Suprapubic skin (tissue), 4 donors: ENCODE results near the gene PALMD.

Source experiments
- EP300 ChIP-seq: sonication (generic); formaldehyde crosslinking; IDR thresholded peaks from one replicate; pipeline ENCODE4 v1.6.1; 2017; ENCODE audit warnings: antibody characterized with exemption
- POLR2A ChIP-seq, 2 donors: fragments of 450-650 bp; IDR thresholded peaks; one replicate each; pipeline ENCODE4 v1.6.1; 2017; ENCODE audit warnings: antibody characterized with exemption in 2 of 2, mild to moderate bottlenecking in 2 of 2, moderate library complexity in 2 of 2
- POLR2AphosphoS5 ChIP-seq, 3 donors: sonication (generic); formaldehyde crosslinking; IDR thresholded peaks; one replicate each; pipeline ENCODE4 v1.6.1; 2017; ENCODE audit warnings: antibody characterized with exemption in 3 of 3
- TF ChIP-seq, protein P1 (sequence below), 2 donors: fragments of 200-600 bp in 1 of 2; fragments of 450-650 bp in 1 of 2; sonication (generic) in 1 of 2; IDR thresholded peaks; one replicate each; pipeline ENCODE4 v1.5.1; 2016 to 2019; ENCODE audit warnings: antibody characterized with exemption in 2 of 2, mild to moderate bottlenecking in 1 of 2, moderate library complexity in 1 of 2

DNA sequence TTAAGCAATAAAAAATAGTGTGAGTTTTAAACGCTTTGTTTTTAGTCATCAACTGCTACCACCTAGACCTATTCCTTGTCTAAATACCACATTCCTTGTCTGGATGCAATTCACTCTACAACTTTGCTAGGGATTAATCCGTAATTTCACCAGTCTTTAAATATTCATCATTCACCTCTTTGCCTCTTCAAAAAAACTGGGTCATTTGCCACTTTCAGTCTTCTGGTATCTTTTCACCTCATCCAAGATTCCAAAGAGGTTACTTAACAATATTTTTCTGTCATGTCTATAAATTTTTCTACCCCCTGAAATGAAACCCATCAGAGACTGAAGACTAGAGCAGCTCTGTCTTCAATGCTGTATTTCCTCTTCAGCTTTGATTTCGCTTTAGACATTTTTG is 9.5 kb downstream of the PALMD start:
- TF ChIP-seq POLR2A (IDR thresholded peaks at IDR 0.05): no peak
- TF ChIP-seq, protein P1, sequence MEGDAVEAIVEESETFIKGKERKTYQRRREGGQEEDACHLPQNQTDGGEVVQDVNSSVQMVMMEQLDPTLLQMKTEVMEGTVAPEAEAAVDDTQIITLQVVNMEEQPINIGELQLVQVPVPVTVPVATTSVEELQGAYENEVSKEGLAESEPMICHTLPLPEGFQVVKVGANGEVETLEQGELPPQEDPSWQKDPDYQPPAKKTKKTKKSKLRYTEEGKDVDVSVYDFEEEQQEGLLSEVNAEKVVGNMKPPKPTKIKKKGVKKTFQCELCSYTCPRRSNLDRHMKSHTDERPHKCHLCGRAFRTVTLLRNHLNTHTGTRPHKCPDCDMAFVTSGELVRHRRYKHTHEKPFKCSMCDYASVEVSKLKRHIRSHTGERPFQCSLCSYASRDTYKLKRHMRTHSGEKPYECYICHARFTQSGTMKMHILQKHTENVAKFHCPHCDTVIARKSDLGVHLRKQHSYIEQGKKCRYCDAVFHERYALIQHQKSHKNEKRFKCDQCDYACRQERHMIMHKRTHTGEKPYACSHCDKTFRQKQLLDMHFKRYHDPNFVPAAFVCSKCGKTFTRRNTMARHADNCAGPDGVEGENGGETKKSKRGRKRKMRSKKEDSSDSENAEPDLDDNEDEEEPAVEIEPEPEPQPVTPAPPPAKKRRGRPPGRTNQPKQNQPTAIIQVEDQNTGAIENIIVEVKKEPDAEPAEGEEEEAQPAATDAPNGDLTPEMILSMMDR (IDR thresholded peaks at IDR 0.05): no peak
- no peak for TF ChIP-seq POLR2AphosphoS5 (IDR thresholded peaks at IDR 0.05)
- no peak for TF ChIP-seq EP300
